IMR-90 (cell line): ENCODE results near the gene SIT1.

Source experiments
- CHD1 ChIP-seq: IDR thresholded peaks from 2 replicates; pipeline ENCODE4 v1.6.1; 2012; ENCODE audit warnings: low read depth, low read length, improper control_type of control experiment
- CTCF ChIP-seq: conservative IDR thresholded peaks from 2 replicates; pipeline ENCODE4 v1.5.1; 2012; ENCODE audit warnings: mild to moderate bottlenecking, low read depth, low read length, improper control_type of control experiment
- FOS ChIP-seq: fragments of 150-350 bp; IDR thresholded peaks from 2 replicates; pipeline ENCODE4 v1.6.1; 2016; ENCODE audit warnings: low read depth, low read length
- POLR2A ChIP-seq: IDR thresholded peaks from 2 replicates; pipeline ENCODE4 v1.6.1; 2012; ENCODE audit warnings: mild to moderate bottlenecking, low read depth, low read length
- RAD21 ChIP-seq: IDR thresholded peaks from 2 replicates; pipeline ENCODE4 v1.6.1; 2012; ENCODE audit warnings: low read length, improper control_type of control experiment
- USF2 ChIP-seq: fragments of 150-350 bp; IDR thresholded peaks from 2 replicates; pipeline ENCODE4 v1.6.1; 2017; ENCODE audit warnings: mild to moderate bottlenecking, antibody characterized with exemption, low read length, low read depth

- TF ChIP-seq POLR2A (no peak), CTCF (no peak), FOS (no peak), CHD1 (no peak), USF2 (no peak), RAD21 (no peak)
Observed at GRCh38 chr9:35636135-35636876, 14.4 kb downstream of the SIT1 start.
